Immature natural killer cell (primary cell): Measurements from ENCODE around the gene TRHDE. TPM values are rescaled to one million over a fixed set of nuclear protein-coding genes. Genes with fewer than 3 reads are reported as not detected.

Source experiments
- DNase-seq, 3 donors: peaks; one replicate each; pipeline ENCODE4 v3.0.0; 2022; ENCODE audit warnings: mixed read lengths in 1 of 3
- H3K27ac Mint-ChIP-seq, 6 donors: one replicate each; pipeline ENCODE4 v1.8.0; 2020; ENCODE audit warnings: mixed read lengths in 6 of 6, mild to moderate bottlenecking in 5 of 6, inconsistent platforms in 4 of 6, moderate library complexity in 3 of 6
- H3K27me3 Mint-ChIP-seq, 3 donors: one replicate each; pipeline ENCODE4 v1.8.0; 2020 to 2021; ENCODE audit warnings: low read depth in 3 of 3, mild to moderate bottlenecking in 3 of 3, mixed read lengths in 3 of 3, moderate library complexity in 3 of 3, inconsistent platforms in 1 of 3
- H3K36me3 Mint-ChIP-seq, 3 donors: one replicate each; pipeline ENCODE4 v1.8.0; 2020; ENCODE audit warnings: mixed read lengths in 3 of 3, inconsistent platforms in 2 of 3, mild to moderate bottlenecking in 2 of 3
- H3K4me1 Mint-ChIP-seq, 2 donors: one replicate each; pipeline ENCODE4 v1.8.0; 2020; ENCODE audit warnings: inconsistent platforms in 2 of 2, mild to moderate bottlenecking in 2 of 2, mixed read lengths in 2 of 2, moderate library complexity in 1 of 2
- H3K4me3 Mint-ChIP-seq, 5 donors: one replicate each; pipeline ENCODE4 v1.8.0; 2020; ENCODE audit warnings: mild to moderate bottlenecking in 5 of 5, mixed read lengths in 5 of 5, inconsistent platforms in 3 of 5, moderate library complexity in 3 of 5
- H3K9me3 Mint-ChIP-seq, 6 donors: one replicate each; pipeline ENCODE4 v1.8.0; 2020; ENCODE audit warnings: mild to moderate bottlenecking in 6 of 6, mixed read lengths in 6 of 6, inconsistent platforms in 4 of 6, moderate library complexity in 3 of 6
- polyA plus RNA-seq, 3 donors: library from polyadenylated mRNA; unstranded; fragments of 300-500 nt; fragmentation: Illumina TruSeq; gene quantifications; one replicate each; pipeline ENCODE4 v1.2.3, GENCODE V29; 2021

TRHDE gene
- not detected for polyA plus RNA-seq

- DNase-seq: no peak
- Mint-ChIP-seq H3K36me3 (peaks cover 0 to 5% (median 0%) of the 10 kb centered on the region in 3 donors), H3K4me3 (peak within 1 kb of the TSS in 1 of 5 donors; percentile 5), H3K27me3 (peaks cover 7 to 20% (median 8%) of the 10 kb centered on the region in 3 donors), H3K4me1 (no peaks in the 10 kb centered on the region), H3K9me3 (peaks cover 0 to 28% (median 5%) of the 10 kb centered on the region in 6 donors), H3K27ac (no peak within 1 kb of the TSS)
Observed at GRCh38 chr12:72272091-72272661, at the start of gene TRHDE. Gene TRHDE (plus strand): TSS chr12:72272370. CDS start chr12:72272644, 274 bp downstream.

- no peak overlapping the region for H3K4me3 Mint-ChIP-seq
- no peaks in the 10 kb centered on the region for H3K27me3 Mint-ChIP-seq
- H3K27ac Mint-ChIP-seq: no peak overlapping the region
- peaks cover 0 to 8% (median 4%) of the 10 kb centered on the region in 6 donors for H3K9me3 Mint-ChIP-seq
- DNase-seq: no peak
- no peaks in the 10 kb centered on the region for H3K4me1 Mint-ChIP-seq
- H3K36me3 Mint-ChIP-seq: no peaks in the 10 kb centered on the region
Observed at GRCh38 chr12:72226510-72226909, 45.7 kb upstream of the TRHDE start.

GRCh38 chr12:72228424-72228823, 43.7 kb upstream of the TRHDE start:
- no peaks in the 10 kb centered on the region for H3K27me3 Mint-ChIP-seq
- no peaks in the 10 kb centered on the region for H3K4me1 Mint-ChIP-seq
- no peaks in the 10 kb centered on the region for H3K36me3 Mint-ChIP-seq
- H3K4me3 Mint-ChIP-seq: no peak overlapping the region
- no peak for DNase-seq
- H3K9me3 Mint-ChIP-seq: peaks cover 0 to 6% (median 3%) of the 10 kb centered on the region in 6 donors
- H3K27ac Mint-ChIP-seq: no peak overlapping the region

GRCh38 chr12:72230589-72230988, 41.6 kb upstream of the TRHDE start:
- Mint-ChIP-seq H3K4me3 (no peak overlapping the region), H3K27me3 (no peaks in the 10 kb centered on the region), H3K36me3 (no peaks in the 10 kb centered on the region), H3K4me1 (no peaks in the 10 kb centered on the region), H3K9me3 (peaks cover 0 to 6% (median 3%) of the 10 kb centered on the region in 6 donors), H3K27ac (no peak overlapping the region)
- DNase-seq: no peak

GRCh38 chr12:72234886-72235285, 37.3 kb upstream of the TRHDE start:
- no peaks in the 10 kb centered on the region for H3K36me3 Mint-ChIP-seq
- H3K4me1 Mint-ChIP-seq: no peaks in the 10 kb centered on the region
- no peak overlapping the region for H3K4me3 Mint-ChIP-seq
- H3K9me3 Mint-ChIP-seq: peaks cover 0 to 5% (median 2%) of the 10 kb centered on the region in 6 donors
- no peak overlapping the region for H3K27ac Mint-ChIP-seq
- no peak for DNase-seq
- no peaks in the 10 kb centered on the region for H3K27me3 Mint-ChIP-seq

GRCh38 chr12:72236071-72236705, 36.0 kb upstream of the TRHDE start:
- Mint-ChIP-seq H3K9me3 (peaks cover 1 to 9% (median 5%) of the 10 kb centered on the region in 6 donors), H3K27me3 (peaks cover 0 to 2% (median 0%) of the 10 kb centered on the region in 3 donors), H3K4me3 (no peak overlapping the region), H3K36me3 (peaks cover 0 to 5% (median 0%) of the 10 kb centered on the region in 3 donors), H3K4me1 (no peaks in the 10 kb centered on the region), H3K27ac (no peak overlapping the region)
- DNase-seq: no peak

GRCh38 chr12:72241552-72241951, 30.6 kb upstream of the TRHDE start:
- Mint-ChIP-seq H3K4me3 (no peak overlapping the region), H3K36me3 (peaks cover 0 to 7% (median 0%) of the 10 kb centered on the region in 3 donors), H3K27ac (no peak overlapping the region), H3K4me1 (no peaks in the 10 kb centered on the region), H3K9me3 (peaks cover 6 to 15% (median 11%) of the 10 kb centered on the region in 6 donors), H3K27me3 (peaks cover 0 to 2% (median 0%) of the 10 kb centered on the region in 3 donors)
- DNase-seq: no peak

- Mint-ChIP-seq H3K36me3 (peaks cover 0 to 7% (median 0%) of the 10 kb centered on the region in 3 donors), H3K4me1 (no peaks in the 10 kb centered on the region), H3K27me3 (peaks cover 0 to 2% (median 0%) of the 10 kb centered on the region in 3 donors), H3K9me3 (peaks cover 7 to 16% (median 9%) of the 10 kb centered on the region in 6 donors), H3K4me3 (no peak overlapping the region), H3K27ac (no peak overlapping the region)
- no peak for DNase-seq
Observed at GRCh38 chr12:72242946-72243345, 29.2 kb upstream of the TRHDE start.

- H3K4me1 Mint-ChIP-seq: no peaks in the 10 kb centered on the region
- H3K4me3 Mint-ChIP-seq: no peak overlapping the region
- no peaks in the 10 kb centered on the region for H3K27me3 Mint-ChIP-seq
- no peak overlapping the region for H3K27ac Mint-ChIP-seq
- no peak for DNase-seq
- peaks cover 0 to under 1% (median 0%) of the 10 kb centered on the region in 3 donors for H3K36me3 Mint-ChIP-seq
- peaks cover 2 to 21% (median 12%) of the 10 kb centered on the region in 6 donors for H3K9me3 Mint-ChIP-seq
Observed at GRCh38 chr12:72246370-72246769, 25.8 kb upstream of the TRHDE start.

GRCh38 chr12:72250346-72250745, 21.8 kb upstream of the TRHDE start:
- Mint-ChIP-seq H3K27ac (no peak overlapping the region), H3K9me3 (peaks cover 3 to 20% (median 12%) of the 10 kb centered on the region in 6 donors), H3K36me3 (no peaks in the 10 kb centered on the region), H3K4me1 (no peaks in the 10 kb centered on the region), H3K27me3 (peaks cover 0 to 2% (median 0%) of the 10 kb centered on the region in 3 donors), H3K4me3 (no peak overlapping the region)
- no peak for DNase-seq

GRCh38 chr12:72256725-72257124, 15.4 kb upstream of the TRHDE start:
- Mint-ChIP-seq H3K27me3 (peaks cover 0 to 3% (median 0%) of the 10 kb centered on the region in 3 donors), H3K27ac (no peak overlapping the region), H3K4me1 (no peaks in the 10 kb centered on the region), H3K4me3 (no peak overlapping the region), H3K36me3 (no peaks in the 10 kb centered on the region), H3K9me3 (peaks cover 6 to 17% (median 10%) of the 10 kb centered on the region in 6 donors)
- DNase-seq: no peak

GRCh38 chr12:72261885-72262284, 10.3 kb upstream of the TRHDE start:
- no peak overlapping the region for H3K27ac Mint-ChIP-seq
- H3K27me3 Mint-ChIP-seq: peaks cover 0 to 2% (median 2%) of the 10 kb centered on the region in 3 donors
- no peaks in the 10 kb centered on the region for H3K4me1 Mint-ChIP-seq
- DNase-seq: no peak
- H3K4me3 Mint-ChIP-seq: no peak overlapping the region
- peaks cover 0 to 5% (median 2%) of the 10 kb centered on the region in 6 donors for H3K9me3 Mint-ChIP-seq
- no peaks in the 10 kb centered on the region for H3K36me3 Mint-ChIP-seq

- H3K9me3 Mint-ChIP-seq: peaks cover 0 to 6% (median under 1%) of the 10 kb centered on the region in 6 donors
- no peak for DNase-seq
- H3K36me3 Mint-ChIP-seq: no peaks in the 10 kb centered on the region
- H3K27me3 Mint-ChIP-seq: peaks cover 0 to 4% (median 2%) of the 10 kb centered on the region in 3 donors
- H3K4me3 Mint-ChIP-seq: no peak overlapping the region
- H3K27ac Mint-ChIP-seq: no peak overlapping the region
- no peaks in the 10 kb centered on the region for H3K4me1 Mint-ChIP-seq
Observed at GRCh38 chr12:72264548-72265175, 7.5 kb upstream of the TRHDE start.

- H3K27ac Mint-ChIP-seq: no peak overlapping the region
- no peak for DNase-seq
- H3K9me3 Mint-ChIP-seq: peaks cover 0 to 16% (median 2%) of the 10 kb centered on the region in 6 donors
- no peaks in the 10 kb centered on the region for H3K4me1 Mint-ChIP-seq
- H3K4me3 Mint-ChIP-seq: no peak overlapping the region
- H3K27me3 Mint-ChIP-seq: peaks cover 2 to 13% (median 7%) of the 10 kb centered on the region in 3 donors
- H3K36me3 Mint-ChIP-seq: no peaks in the 10 kb centered on the region
Observed at GRCh38 chr12:72267974-72268373, 4.2 kb upstream of the TRHDE start.
